BLaER1 (cell line): ENCODE measurements around the gene EYA4.
"Not testable (repeated sequence)": the region's sequence is repeated elsewhere in the genome, so short reads cannot be mapped to it uniquely, and the experiment has no call there.

Experiments used
- H3K27ac ChIP-seq: shearing (Covaris generic); formaldehyde crosslinking; 2 replicates; pipeline ENCODE4 v1.8.1; 2022
- H3K27me3 ChIP-seq: shearing (Covaris generic); formaldehyde crosslinking; 2 replicates; pipeline ENCODE4 v1.8.1; 2022
- H3K36me3 ChIP-seq: shearing (Covaris generic); formaldehyde crosslinking; 2 replicates; pipeline ENCODE4 v1.8.1; 2022
- H3K4me1 ChIP-seq: shearing (Covaris generic); formaldehyde crosslinking; 2 replicates; pipeline ENCODE4 v1.8.1; 2022
- H3K4me2 ChIP-seq: shearing (Covaris generic); formaldehyde crosslinking; 2 replicates; pipeline ENCODE4 v1.8.1; 2022
- H3K4me3 ChIP-seq: shearing (Covaris generic); formaldehyde crosslinking; 2 replicates; pipeline ENCODE4 v1.8.1; 2022
- H3K9ac ChIP-seq: shearing (Covaris generic); formaldehyde crosslinking; 2 replicates; pipeline ENCODE4 v1.8.1; 2022
- H3K9me3 ChIP-seq: shearing (Covaris generic); formaldehyde crosslinking; 2 replicates; pipeline ENCODE4 v1.8.1; 2022
- H4K20me1 ChIP-seq: shearing (Covaris generic); formaldehyde crosslinking; 2 replicates; pipeline ENCODE4 v1.8.1; 2022
- Cebpa-rat ChIP-seq: shearing (Covaris generic); IDR thresholded peaks from 2 replicates; pipeline ENCODE4 v1.8.1; 2022

EYA4 gene

DNA sequence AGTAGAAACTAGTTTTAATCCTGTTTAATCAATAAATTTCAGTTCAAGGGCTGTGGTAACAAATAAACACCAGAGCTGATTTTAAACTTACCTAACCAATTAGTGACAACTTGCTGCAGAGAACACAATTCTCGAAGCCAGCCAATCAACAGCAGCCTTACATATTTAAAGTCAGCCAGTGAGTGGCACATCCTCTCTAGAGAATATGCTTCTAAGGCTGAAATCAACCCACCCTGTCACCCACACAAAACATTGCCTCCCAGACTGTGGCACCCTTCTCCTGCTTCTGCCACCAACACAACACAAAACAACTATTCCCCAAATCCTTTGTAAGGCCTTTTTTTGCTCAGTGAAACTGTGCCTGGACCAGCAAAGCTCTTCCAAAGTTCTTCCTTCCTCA, 306.0 kb downstream of the EYA4 start:
- no peak for TF ChIP-seq Cebpa-rat
- H3K4me3 ChIP-seq, result no peak overlapping the region
- no peaks in the 10 kb centered on the region for H3K27me3 ChIP-seq
- H4K20me1 ChIP-seq, result no peaks in the 10 kb centered on the region
- H3K9me3 ChIP-seq, result no peaks in the 10 kb centered on the region
- H3K27ac ChIP-seq, result no peak overlapping the region
- no peak overlapping the region for H3K4me2 ChIP-seq
- no peaks in the 10 kb centered on the region for H3K36me3 ChIP-seq
- H3K4me1 ChIP-seq, result 0 out of 2 replicates have a peak, but pooled peaks cover 3% of the 10 kb centered on the region
- H3K9ac ChIP-seq, result no peak overlapping the region

DNA sequence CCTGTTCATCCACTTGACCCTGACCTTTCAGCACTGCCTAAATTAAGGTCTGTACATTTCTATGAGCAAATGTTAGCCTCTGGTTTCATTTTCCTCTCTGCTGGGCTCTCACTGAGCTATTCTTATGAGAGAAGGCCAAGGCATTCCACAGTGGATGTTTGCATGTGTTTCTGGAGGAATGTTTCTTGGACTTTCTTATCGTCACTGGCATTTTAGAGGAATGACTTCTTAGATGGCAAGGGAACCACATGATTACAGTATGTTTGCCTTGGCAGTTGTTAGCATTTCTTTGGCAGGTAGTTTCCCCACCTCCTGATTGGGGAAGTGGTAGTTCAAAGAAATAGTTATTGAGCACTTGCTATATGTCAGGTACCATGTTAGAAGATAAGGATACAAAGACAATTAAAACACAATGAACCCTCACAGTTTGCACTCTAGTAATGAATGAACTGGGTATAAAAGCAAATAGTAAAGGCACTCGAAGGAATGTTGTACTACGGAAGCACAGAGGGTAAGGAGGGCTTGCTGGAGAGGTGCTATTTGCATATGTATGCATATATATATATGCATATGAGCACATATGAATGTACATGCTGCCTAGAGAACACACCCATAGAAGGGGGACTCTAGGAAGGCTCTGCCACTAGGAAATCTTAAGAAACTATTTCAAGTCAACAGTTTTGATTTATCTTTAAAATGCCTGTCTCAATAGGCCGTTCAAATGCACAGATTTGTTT, 307.4 kb downstream of the EYA4 start:
- no peak overlapping the region for H3K4me2 ChIP-seq
- TF ChIP-seq Cebpa-rat, result no peak
- H3K4me1 ChIP-seq, result 0 out of 2 replicates have a peak, but pooled peaks cover 3% of the 10 kb centered on the region

DNA sequence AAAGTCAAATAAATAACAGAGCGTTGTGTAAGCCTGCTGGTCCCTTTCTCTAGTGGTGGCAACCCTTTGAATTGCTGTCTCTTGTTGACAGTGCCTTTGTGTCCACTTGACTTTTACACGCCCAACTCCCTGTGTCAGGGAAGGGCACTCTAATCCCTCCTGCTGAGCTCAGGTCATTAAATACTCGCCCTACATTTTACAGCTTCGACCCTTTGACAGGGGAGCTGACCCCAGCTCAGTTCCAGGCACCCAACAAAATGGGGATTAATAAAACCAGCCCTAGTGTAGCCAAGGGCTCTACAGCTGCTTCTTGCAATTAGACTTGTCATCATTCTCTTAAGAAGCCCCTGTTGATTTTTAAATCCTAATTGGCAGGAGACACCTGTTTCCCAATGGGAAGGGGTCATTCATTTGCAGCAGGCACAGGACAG, 308.2 kb downstream of the EYA4 start:
- no peak overlapping the region for H3K9ac ChIP-seq
- H3K4me3 ChIP-seq, result no peak overlapping the region
- no peak overlapping the region for H3K4me2 ChIP-seq
- no peak overlapping the region for H3K27ac ChIP-seq
- no peaks in the 10 kb centered on the region for H3K36me3 ChIP-seq
- H4K20me1 ChIP-seq, result no peaks in the 10 kb centered on the region
- H3K27me3 ChIP-seq, result no peaks in the 10 kb centered on the region
- 0 out of 2 replicates have a peak, but pooled peaks cover 3% of the 10 kb centered on the region for H3K4me1 ChIP-seq
- H3K9me3 ChIP-seq, result no peaks in the 10 kb centered on the region
- TF ChIP-seq Cebpa-rat, result no peak

More for the DNA sequence above, 307.4 kb downstream of the EYA4 start:
- Histone ChIP-seq H3K27ac (no peak overlapping the region), H3K27me3 (no peaks in the 10 kb centered on the region), H3K9me3 (no peaks in the 10 kb centered on the region), H3K9ac (no peak overlapping the region), H3K4me3 (no peak overlapping the region), H3K36me3 (no peaks in the 10 kb centered on the region), H4K20me1 (no peaks in the 10 kb centered on the region)

DNA sequence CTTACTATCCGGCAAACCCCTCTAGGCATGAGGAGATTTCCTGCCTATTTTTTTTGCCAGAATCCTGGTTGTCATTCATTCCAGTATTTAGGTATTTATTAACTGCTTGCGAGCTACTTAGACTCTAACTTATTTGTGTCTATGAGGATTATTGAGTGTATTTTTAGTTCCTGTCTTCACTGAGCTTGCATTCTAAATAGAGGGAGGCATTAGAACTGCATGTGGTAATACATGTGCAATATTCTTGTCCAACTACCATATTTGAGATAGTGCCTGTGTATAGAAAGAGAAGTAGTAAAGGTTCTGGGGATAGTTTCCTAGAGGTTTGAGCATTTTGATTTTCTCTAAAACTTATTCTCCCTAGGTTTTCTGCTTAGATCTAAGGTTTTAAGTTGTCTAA, 308.9 kb downstream of the EYA4 start:
- TF ChIP-seq Cebpa-rat, result no peak
- no peak overlapping the region for H3K9ac ChIP-seq
- no peaks in the 10 kb centered on the region for H3K36me3 ChIP-seq
- no peaks in the 10 kb centered on the region for H3K9me3 ChIP-seq
- H4K20me1 ChIP-seq, result no peaks in the 10 kb centered on the region
- H3K4me2 ChIP-seq, result no peak overlapping the region
- no peaks in the 10 kb centered on the region for H3K27me3 ChIP-seq
- no peak overlapping the region for H3K4me3 ChIP-seq
- H3K4me1 ChIP-seq, result 0 out of 2 replicates have a peak, but pooled peaks cover 3% of the 10 kb centered on the region
- H3K27ac ChIP-seq, result no peak overlapping the region

DNA sequence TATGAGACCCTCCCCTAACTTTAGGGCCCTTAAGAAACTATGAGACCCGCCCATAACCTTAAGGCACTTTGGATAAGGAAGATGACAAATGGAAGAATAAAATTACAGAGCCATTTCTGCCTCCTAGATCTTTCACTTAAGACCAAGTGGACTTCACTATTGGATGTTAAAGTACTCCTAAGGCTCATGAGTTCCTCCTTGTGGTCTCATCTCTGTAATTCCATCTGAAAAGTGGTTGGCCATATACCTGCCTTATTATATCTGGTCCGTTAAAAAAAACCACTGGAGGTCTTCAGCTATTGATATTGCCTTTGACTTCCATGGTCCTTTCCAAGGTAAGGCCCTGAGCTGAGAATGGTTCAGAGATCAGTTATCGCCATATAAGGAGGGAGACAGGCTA, 310.3 kb downstream of the EYA4 start:
- no peak overlapping the region for H3K9ac ChIP-seq
- 0 out of 2 replicates have a peak, but pooled peaks cover 3% of the 10 kb centered on the region for H3K4me1 ChIP-seq
- H3K27me3 ChIP-seq, result no peaks in the 10 kb centered on the region
- H4K20me1 ChIP-seq, result no peaks in the 10 kb centered on the region
- no peak overlapping the region for H3K4me3 ChIP-seq
- H3K27ac ChIP-seq, result no peak overlapping the region
- no peaks in the 10 kb centered on the region for H3K9me3 ChIP-seq
- no peaks in the 10 kb centered on the region for H3K36me3 ChIP-seq
- no peak overlapping the region for H3K4me2 ChIP-seq
- no peak for TF ChIP-seq Cebpa-rat

DNA sequence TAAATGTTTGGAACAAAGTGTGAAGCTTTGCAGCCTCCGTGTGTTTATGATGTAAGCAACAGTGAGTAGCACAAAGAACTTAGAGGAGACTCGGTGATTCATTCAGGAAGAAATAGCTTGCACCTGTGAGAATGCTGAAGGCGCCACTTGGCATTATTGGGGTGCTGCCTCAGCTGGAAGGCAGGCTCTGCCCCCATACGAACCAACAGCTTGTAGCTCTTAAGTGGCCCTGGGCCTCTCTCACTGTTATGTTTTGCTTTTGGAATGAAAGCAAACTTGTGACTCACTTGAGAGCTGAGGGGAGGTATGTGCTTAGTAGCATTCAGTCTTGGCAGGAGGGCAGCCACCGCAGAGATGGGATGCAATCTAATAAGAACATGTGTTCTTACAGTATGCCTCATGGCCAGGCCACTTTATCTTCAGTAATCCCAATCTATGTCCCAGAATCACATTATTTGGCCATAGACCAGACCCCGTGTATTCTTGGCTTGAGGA, 310.7 kb downstream of the EYA4 start:
- H3K4me1 ChIP-seq, result 0 out of 2 replicates have a peak, but pooled peaks cover 3% of the 10 kb centered on the region

DNA sequence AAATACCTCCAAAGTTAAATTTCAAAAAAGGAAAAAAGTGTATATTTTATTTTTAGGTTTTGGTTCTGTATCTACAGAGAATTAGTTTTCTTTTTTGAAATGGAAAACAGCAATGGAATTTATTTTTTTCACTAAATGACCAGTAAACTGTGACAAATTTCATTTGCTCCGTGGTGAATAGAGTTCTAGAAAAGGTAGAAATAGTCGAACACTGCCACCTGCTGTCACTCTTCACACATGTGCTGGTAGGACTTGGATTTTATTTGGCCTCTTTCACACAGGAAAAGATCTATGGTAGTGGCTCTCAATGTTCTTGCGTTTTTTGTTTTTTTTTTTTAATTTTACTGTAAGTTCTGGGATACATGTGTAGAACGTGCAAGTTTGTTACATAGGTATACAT, 312.5 kb downstream of the EYA4 start:
- Histone ChIP-seq H4K20me1 (no peaks in the 10 kb centered on the region), H3K4me3 (no peak overlapping the region), H3K27me3 (no peaks in the 10 kb centered on the region), H3K9me3 (peaks cover 10% of the 10 kb centered on the region), H3K27ac (no peak overlapping the region), H3K4me1 (no peaks in the 10 kb centered on the region), H3K4me2 (no peak overlapping the region), H3K9ac (no peak overlapping the region), H3K36me3 (no peaks in the 10 kb centered on the region)
- no peak for TF ChIP-seq Cebpa-rat

More for the DNA sequence above, 310.7 kb downstream of the EYA4 start:
- no peaks in the 10 kb centered on the region for H3K9me3 ChIP-seq
- H4K20me1 ChIP-seq, result no peaks in the 10 kb centered on the region
- no peak for TF ChIP-seq Cebpa-rat
- no peaks in the 10 kb centered on the region for H3K27me3 ChIP-seq
- no peak overlapping the region for H3K9ac ChIP-seq
- H3K36me3 ChIP-seq, result no peaks in the 10 kb centered on the region
- H3K4me3 ChIP-seq, result no peak overlapping the region
- no peak overlapping the region for H3K27ac ChIP-seq
- H3K4me2 ChIP-seq, result no peak overlapping the region

DNA sequence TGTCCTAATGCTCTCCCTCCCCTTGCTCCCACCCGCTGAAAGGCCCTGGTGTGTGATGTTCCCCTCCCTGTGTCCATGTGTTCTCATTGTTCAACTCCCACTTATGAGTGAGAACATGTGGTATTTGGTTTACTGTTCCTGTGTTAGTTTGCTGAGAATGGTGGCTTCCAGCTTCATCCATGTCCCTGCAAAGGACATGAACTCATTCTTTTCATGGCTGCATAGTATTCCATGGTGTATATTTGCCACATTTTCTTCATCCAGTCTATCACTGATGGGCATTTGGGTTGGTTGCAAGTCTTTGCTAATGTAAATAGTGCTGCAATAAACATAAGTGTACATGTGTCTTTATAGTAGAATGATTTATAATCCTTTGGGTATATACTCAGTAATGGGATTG, 313.0 kb downstream of the EYA4 start:
- not testable (repeated sequence) for H3K27ac ChIP-seq, H3K4me2 ChIP-seq, H3K4me3 ChIP-seq, H3K27me3 ChIP-seq, H3K36me3 ChIP-seq, H4K20me1 ChIP-seq, H3K9ac ChIP-seq, H3K4me1 ChIP-seq
- peaks cover 15% of the 10 kb centered on the region for H3K9me3 ChIP-seq

DNA sequence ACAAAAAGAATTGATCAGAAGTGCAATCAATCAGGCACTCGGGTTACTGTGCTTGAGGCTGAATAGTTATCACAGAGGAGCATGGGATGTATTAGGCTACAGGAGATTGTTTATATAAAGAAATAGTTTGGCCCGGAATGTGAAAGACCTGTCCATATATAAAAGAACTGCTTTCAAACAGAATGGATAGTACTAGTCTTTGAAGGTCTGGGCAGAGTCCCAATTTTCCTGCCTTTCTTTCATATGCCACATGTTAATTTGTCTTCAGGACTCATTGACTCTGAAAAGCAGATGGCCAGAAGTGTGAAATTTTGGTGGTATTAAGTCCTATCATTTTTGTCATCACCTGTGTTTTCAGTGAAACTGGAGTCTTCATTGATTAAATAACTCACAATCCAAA, 314.5 kb downstream of the EYA4 start:
- H3K27ac ChIP-seq, result no peak overlapping the region
- no peak overlapping the region for H3K4me2 ChIP-seq
- H3K27me3 ChIP-seq, result no peaks in the 10 kb centered on the region
- peaks cover 31% of the 10 kb centered on the region for H3K9me3 ChIP-seq
- H3K36me3 ChIP-seq, result no peaks in the 10 kb centered on the region
- no peaks in the 10 kb centered on the region for H4K20me1 ChIP-seq
- no peaks in the 10 kb centered on the region for H3K4me1 ChIP-seq
- no peak overlapping the region for H3K4me3 ChIP-seq
- H3K9ac ChIP-seq, result no peak overlapping the region
- TF ChIP-seq Cebpa-rat, result no peak

DNA sequence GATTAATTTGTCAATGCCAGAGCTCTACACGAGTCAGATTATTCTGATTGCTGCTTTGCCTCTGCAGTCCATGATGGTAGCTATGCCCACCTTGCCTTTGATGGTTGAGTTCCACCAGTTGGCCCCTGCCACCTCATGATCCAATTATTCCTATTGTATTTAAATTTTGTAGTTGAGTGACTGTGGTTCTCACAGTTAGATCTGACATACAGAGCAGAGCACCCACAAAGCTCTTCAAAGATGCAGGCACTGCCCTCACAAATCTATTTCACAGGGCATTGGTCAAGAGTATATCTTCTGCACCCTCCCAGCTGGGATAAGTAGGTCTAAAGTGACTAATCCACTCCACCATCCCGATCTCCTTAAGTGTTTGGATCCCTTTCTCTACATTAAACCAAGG, 318.8 kb downstream of the EYA4 start:
- TF ChIP-seq Cebpa-rat, result no peak
- Histone ChIP-seq H3K9ac (no peak overlapping the region), H4K20me1 (no peaks in the 10 kb centered on the region), H3K4me3 (no peak overlapping the region), H3K27me3 (no peaks in the 10 kb centered on the region), H3K27ac (no peak overlapping the region), H3K4me1 (no peaks in the 10 kb centered on the region), H3K9me3 (peaks cover 32% of the 10 kb centered on the region), H3K36me3 (no peaks in the 10 kb centered on the region), H3K4me2 (no peak overlapping the region)
